Measurements from ENCODE around the gene CCSER2.
"Not testable (repeated sequence)": the region's sequence is repeated elsewhere in the genome, so short reads cannot be mapped to it uniquely, and the experiment has no call there.

CCSER2 gene

GRCh38 chr10:84328418-84329195, at the start of gene CCSER2:
Gene CCSER2 (plus strand): TSS chr10:84328589. CDS start chr10:84371053, 42,464 bp downstream.
- peak; percentile 86 for DNase-seq

GRCh38 chr10:84279876-84280475, 48.4 kb upstream of the CCSER2 start:
- not testable (repeated sequence) for DNase-seq

GRCh38 chr10:84286695-84287094, 41.7 kb upstream of the CCSER2 start:
- DNase-seq = no peak

- DNase-seq = no peak
Observed at GRCh38 chr10:84288151-84288550, 40.2 kb upstream of the CCSER2 start.

- no peak for DNase-seq
Observed at GRCh38 chr10:84289521-84290200, 38.7 kb upstream of the CCSER2 start.

GRCh38 chr10:84290235-84290634, 38.2 kb upstream of the CCSER2 start:
- DNase-seq = no peak

GRCh38 chr10:84291384-84291783, 37.0 kb upstream of the CCSER2 start:
- DNase-seq = peak; percentile 20

- DNase-seq = no peak
Observed at GRCh38 chr10:84292502-84292901, 35.9 kb upstream of the CCSER2 start.

GRCh38 chr10:84293171-84293570, 35.2 kb upstream of the CCSER2 start:
- no peak for DNase-seq

- DNase-seq = peak; percentile 91
Observed at GRCh38 chr10:84293574-84294016, 34.8 kb upstream of the CCSER2 start.

- no peak for DNase-seq
Observed at GRCh38 chr10:84294766-84295447, 33.5 kb upstream of the CCSER2 start.

GRCh38 chr10:84296091-84296981, 32.1 kb upstream of the CCSER2 start:
- no peak for DNase-seq

- no peak for DNase-seq
Observed at GRCh38 chr10:84298057-84298456, 30.3 kb upstream of the CCSER2 start.

- DNase-seq = no peak
Observed at GRCh38 chr10:84302223-84302622, 26.2 kb upstream of the CCSER2 start.

- DNase-seq = no peak
Observed at GRCh38 chr10:84306751-84307384, 21.5 kb upstream of the CCSER2 start.

GRCh38 chr10:84308021-84308420, 20.4 kb upstream of the CCSER2 start:
- DNase-seq = no peak

GRCh38 chr10:84308481-84309304, 19.7 kb upstream of the CCSER2 start:
- DNase-seq = peak; percentile 47

- DNase-seq = no peak
Observed at GRCh38 chr10:84310470-84310869, 17.9 kb upstream of the CCSER2 start.

GRCh38 chr10:84311576-84311975, 16.8 kb upstream of the CCSER2 start:
- DNase-seq = no peak

- DNase-seq = no peak
Observed at GRCh38 chr10:84312816-84313215, 15.6 kb upstream of the CCSER2 start.

GRCh38 chr10:84314275-84314674, 14.1 kb upstream of the CCSER2 start:
- DNase-seq = no peak

Data from hematopoietic multipotent progenitor cell treated with erythropoietin and hydrocortisone succinate and interleukin-3 and kit ligand, for 8 days (in vitro differentiated cells).